ENCODE results near the gene FAT3. TPM values are rescaled to one million over a fixed set of nuclear protein-coding genes. Genes with fewer than 3 reads are reported as not detected.

Gene FAT3
- polyA plus RNA-seq, 1 donor (not counting 4 experiments of a cell fraction or from before 2014, with no cell fraction given): 0.69 TPM

GRCh38 chr11:92272651-92273050, 48.0 kb downstream of the FAT3 start:
- no peak for TF ChIP-seq EZH2 (IDR thresholded peaks at IDR 0.05; ENCODE audit: low read length)
- TF ChIP-seq CTCF (optimal IDR thresholded peaks at IDR 0.05 in 1 of 3, IDR thresholded peaks at IDR 0.05 in 1 of 3, conservative IDR thresholded peaks at IDR 0.05 in 1 of 3; ENCODE audit: extremely low read depth in 1 of 3, insufficient read depth in 2 of 3, low read length in 3 of 3): no peak
- Histone ChIP-seq H3K9me3 (ENCODE audit: control insufficient read depth, low read depth, low read length) (no peaks in the 10 kb centered on the region), H4K20me1 (ENCODE audit: control insufficient read depth, extremely low read depth, insufficient read depth, low read length) (no peaks in the 10 kb centered on the region), H3K36me3 (ENCODE audit: control insufficient read depth in 2 of 2, extremely low read depth in 1 of 2, insufficient read depth in 2 of 2, low read length in 2 of 2) (no peaks in the 10 kb centered on the region), H3K4me3 (ENCODE audit: control insufficient read depth in 2 of 3, extremely low read depth in 1 of 3, insufficient read depth in 2 of 3, low read depth in 1 of 3, low read length in 3 of 3) (no peak overlapping the region), H2AFZ (ENCODE audit: control insufficient read depth, low read length) (no peak overlapping the region), H3K27me3 (ENCODE audit: control insufficient read depth, extremely low read depth, insufficient read depth, low read length) (no peaks in the 10 kb centered on the region), H3K27ac (ENCODE audit: control insufficient read depth, insufficient read depth, low read length) (no peak overlapping the region), H3K79me2 (ENCODE audit: control insufficient read depth, insufficient read depth, low read length) (no peaks in the 10 kb centered on the region), H3K9ac (ENCODE audit: control insufficient read depth, extremely low read depth, insufficient read depth, low read length) (no peak overlapping the region), H3K4me2 (ENCODE audit: control insufficient read depth, extremely low read depth, insufficient read depth, low read depth, low read length) (no peak overlapping the region), H3K9me1 (ENCODE audit: control insufficient read depth, extremely low read depth, insufficient read depth, low read length) (no peaks in the 10 kb centered on the region), H3K4me1 (ENCODE audit: control insufficient read depth, extremely low read depth, insufficient read depth, low read length) (peaks cover 10% of the 10 kb centered on the region)
- FAIRE-seq: no peak
- no peak for DNase-seq (ENCODE audit: low read depth, low spot score)
- dilution Hi-C loops (cut with MboI; ENCODE audit: extremely low pct_ligation_motif_present, low sequenced_read_pairs): no loop called here
